HUES48 (cell line): ENCODE measurements around the gene CD2.
"Not testable (repeated sequence)": the region's sequence is repeated elsewhere in the genome, so short reads cannot be mapped to it uniquely, and the experiment has no call there.

Source experiments
- H3K27ac ChIP-seq: one replicate; pipeline ENCODE4 v1.7.0; 2013; ENCODE audit warnings: low read depth, low read length, inconsistent platforms
- H3K27me3 ChIP-seq: 2 replicates; pipeline ENCODE4 v1.6.1; 2013; ENCODE audit warnings: mild to moderate bottlenecking, low read length; ENCODE audit not compliant: control insufficient read depth, insufficient read depth
- H3K36me3 ChIP-seq: 2 replicates; pipeline ENCODE4 v1.6.1; 2013; ENCODE audit warnings: low read length; ENCODE audit not compliant: control insufficient read depth, insufficient read depth
- H3K4me1 ChIP-seq: 2 replicates; pipeline ENCODE4 v1.6.1; 2013; ENCODE audit warnings: mild to moderate bottlenecking, low read length; ENCODE audit not compliant: control insufficient read depth, insufficient read depth
- H3K4me3 ChIP-seq: 2 replicates; pipeline ENCODE4 v1.5.1; 2013; ENCODE audit warnings: mild to moderate bottlenecking, low read depth, low read length
- H3K9ac ChIP-seq: 2 replicates; pipeline ENCODE4 v1.6.1; 2013; ENCODE audit warnings: mild to moderate bottlenecking, low read depth, low read length, moderate library complexity
- H3K9me3 ChIP-seq: 2 replicates; pipeline ENCODE4 v1.6.1; 2013; ENCODE audit warnings: low read length; ENCODE audit not compliant: control insufficient read depth, insufficient read depth

CD2 gene

GRCh38 chr1:116748272-116748671 is 6.0 kb upstream of the CD2 start:
- no peaks in the 10 kb centered on the region for H3K4me1 ChIP-seq
- H3K9ac ChIP-seq = no peak overlapping the region
- H3K36me3 ChIP-seq = no peaks in the 10 kb centered on the region
- no peak overlapping the region for H3K27ac ChIP-seq
- H3K4me3 ChIP-seq = no peak overlapping the region
- no peaks in the 10 kb centered on the region for H3K27me3 ChIP-seq
- peaks cover 31% of the 10 kb centered on the region for H3K9me3 ChIP-seq

DNA sequence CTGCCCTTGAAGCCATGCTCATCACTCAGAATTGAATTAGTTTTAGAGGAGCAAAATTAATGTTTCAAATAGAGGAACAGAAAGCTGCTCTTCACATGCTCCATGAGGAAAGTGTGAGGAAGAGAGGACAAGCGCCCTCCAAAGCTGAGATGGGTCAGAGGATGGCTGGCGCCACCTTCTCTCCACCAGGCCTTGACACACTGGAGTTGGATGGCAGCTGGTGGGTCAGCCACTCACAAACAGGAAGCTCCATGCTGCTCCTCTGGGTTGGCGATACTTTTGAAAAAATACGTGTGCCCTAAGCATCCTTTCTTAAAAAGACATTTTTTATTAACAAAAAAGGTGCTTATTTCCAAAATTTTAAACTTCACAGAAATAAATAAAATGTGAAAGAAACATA is 3.1 kb upstream of the CD2 start:
- H3K4me1 ChIP-seq = no peaks in the 10 kb centered on the region
- H3K36me3 ChIP-seq = no peaks in the 10 kb centered on the region
- no peak overlapping the region for H3K4me3 ChIP-seq
- no peaks in the 10 kb centered on the region for H3K27me3 ChIP-seq
- H3K27ac ChIP-seq = no peak overlapping the region
- no peak overlapping the region for H3K9ac ChIP-seq
- H3K9me3 ChIP-seq = peaks cover 23% of the 10 kb centered on the region

GRCh38 chr1:116751621-116752020 is 2.6 kb upstream of the CD2 start:
- Histone ChIP-seq H3K36me3 (no peaks in the 10 kb centered on the region), H3K4me1 (no peaks in the 10 kb centered on the region), H3K9me3 (peaks cover 19% of the 10 kb centered on the region), H3K9ac (no peak overlapping the region), H3K27ac (no peak overlapping the region), H3K27me3 (no peaks in the 10 kb centered on the region), H3K4me3 (no peak overlapping the region)

DNA sequence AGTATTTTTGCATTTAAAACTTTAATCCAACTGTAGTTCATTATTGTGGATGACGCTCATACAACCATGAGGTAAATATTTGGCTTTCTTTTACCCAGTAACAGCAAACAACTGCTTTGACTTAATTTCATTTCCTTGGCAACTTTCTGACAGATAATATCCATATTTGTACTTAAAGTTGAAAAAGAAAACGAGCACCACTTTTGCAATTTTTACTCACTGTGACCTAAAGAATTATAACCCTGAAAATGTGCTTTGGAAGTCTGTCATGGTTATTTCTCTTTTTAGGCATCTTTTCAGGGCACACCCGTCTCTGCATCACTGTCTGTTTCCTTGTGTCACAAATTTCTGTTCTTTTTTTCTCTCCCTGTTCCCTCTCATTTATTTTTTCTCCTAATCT is 918 bp upstream of the CD2 start:
- H3K4me3 ChIP-seq = no peak overlapping the region
- peaks cover 8% of the 10 kb centered on the region for H3K9me3 ChIP-seq
- no peaks in the 10 kb centered on the region for H3K4me1 ChIP-seq
- H3K27me3 ChIP-seq = no peaks in the 10 kb centered on the region
- H3K36me3 ChIP-seq = no peaks in the 10 kb centered on the region
- no peak overlapping the region for H3K27ac ChIP-seq
- no peak overlapping the region for H3K9ac ChIP-seq

DNA sequence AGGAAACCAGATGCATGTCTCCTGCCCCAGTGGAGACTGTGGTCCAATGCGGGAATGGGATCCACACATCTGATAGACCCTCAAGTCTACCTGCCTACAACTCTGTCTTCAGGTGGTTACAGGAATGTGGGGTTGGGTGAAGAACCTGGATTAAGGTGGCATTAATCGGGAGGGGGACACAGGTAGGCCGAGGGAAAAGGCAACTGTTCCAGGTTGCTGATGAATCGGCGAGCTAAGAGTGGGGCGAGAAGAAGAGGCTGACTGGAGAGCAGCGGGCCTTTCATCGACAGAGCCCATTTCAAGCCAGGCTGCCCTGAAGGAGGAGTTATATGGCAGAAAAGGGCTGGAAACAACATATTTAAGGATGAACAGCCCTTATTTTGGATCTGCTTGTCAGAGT is 836 bp downstream of the CD2 start:
- Histone ChIP-seq H3K36me3 (no peaks in the 10 kb centered on the region), H3K27ac (no peak overlapping the region), H3K4me1 (no peaks in the 10 kb centered on the region), H3K9me3 (no peaks in the 10 kb centered on the region), H3K27me3 (no peaks in the 10 kb centered on the region), H3K9ac (no peak overlapping the region), H3K4me3 (no peak overlapping the region)

DNA sequence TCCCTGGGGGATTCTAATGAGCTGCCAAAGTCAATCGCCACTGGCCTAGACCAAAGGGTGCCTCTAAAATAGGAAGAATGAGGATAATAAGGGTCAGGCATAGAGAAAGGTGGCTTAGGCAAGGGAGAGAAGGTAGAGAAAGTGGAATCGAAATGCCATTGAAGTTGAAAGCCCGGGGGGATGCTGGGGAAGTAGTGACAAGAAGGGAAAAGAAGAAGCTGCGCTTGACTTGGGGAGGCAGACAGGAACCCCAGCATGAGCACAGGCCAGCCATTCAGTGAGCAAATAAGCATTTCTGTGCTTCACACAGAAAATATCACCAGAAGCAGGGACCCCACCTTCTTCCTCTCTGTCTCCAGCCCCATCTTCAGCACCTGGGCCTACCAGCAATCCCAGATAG is 1.5 kb downstream of the CD2 start:
- H3K27me3 ChIP-seq = no peaks in the 10 kb centered on the region
- H3K9ac ChIP-seq = no peak overlapping the region
- no peak overlapping the region for H3K27ac ChIP-seq
- no peak overlapping the region for H3K4me3 ChIP-seq
- no peaks in the 10 kb centered on the region for H3K4me1 ChIP-seq
- no peaks in the 10 kb centered on the region for H3K9me3 ChIP-seq
- H3K36me3 ChIP-seq = no peaks in the 10 kb centered on the region

- not testable (repeated sequence) for H3K4me1 ChIP-seq, H3K36me3 ChIP-seq, H3K27me3 ChIP-seq, H3K9me3 ChIP-seq, H3K9ac ChIP-seq, H3K27ac ChIP-seq, H3K4me3 ChIP-seq
Measured at GRCh38 chr1:116756092-116756491, 1.9 kb downstream of the CD2 start.

GRCh38 chr1:116758456-116758815 is 4.2 kb downstream of the CD2 start:
- H3K27ac ChIP-seq, H3K4me1 ChIP-seq, H3K27me3 ChIP-seq, H3K9me3 ChIP-seq, H3K36me3 ChIP-seq, H3K4me3 ChIP-seq, H3K9ac ChIP-seq: not testable (repeated sequence)

GRCh38 chr1:116759636-116760035 is 5.4 kb downstream of the CD2 start:
- Histone ChIP-seq H3K4me3 (no peak overlapping the region), H3K4me1 (no peaks in the 10 kb centered on the region), H3K9ac (no peak overlapping the region), H3K9me3 (no peaks in the 10 kb centered on the region), H3K27ac (no peak overlapping the region), H3K27me3 (no peaks in the 10 kb centered on the region), H3K36me3 (no peaks in the 10 kb centered on the region)

GRCh38 chr1:116760487-116760886 is 6.3 kb downstream of the CD2 start:
- H3K4me1 ChIP-seq = no peaks in the 10 kb centered on the region
- H3K27ac ChIP-seq = no peak overlapping the region
- H3K9me3 ChIP-seq = no peaks in the 10 kb centered on the region
- H3K36me3 ChIP-seq = no peaks in the 10 kb centered on the region
- H3K27me3 ChIP-seq = no peaks in the 10 kb centered on the region
- H3K9ac ChIP-seq = no peak overlapping the region
- H3K4me3 ChIP-seq = no peak overlapping the region

GRCh38 chr1:116760996-116761665 is 6.9 kb downstream of the CD2 start:
- Histone ChIP-seq H3K4me3 (no peak overlapping the region), H3K27ac (no peak overlapping the region), H3K9me3 (no peaks in the 10 kb centered on the region), H3K27me3 (no peaks in the 10 kb centered on the region), H3K4me1 (no peaks in the 10 kb centered on the region), H3K9ac (no peak overlapping the region), H3K36me3 (no peaks in the 10 kb centered on the region)

DNA sequence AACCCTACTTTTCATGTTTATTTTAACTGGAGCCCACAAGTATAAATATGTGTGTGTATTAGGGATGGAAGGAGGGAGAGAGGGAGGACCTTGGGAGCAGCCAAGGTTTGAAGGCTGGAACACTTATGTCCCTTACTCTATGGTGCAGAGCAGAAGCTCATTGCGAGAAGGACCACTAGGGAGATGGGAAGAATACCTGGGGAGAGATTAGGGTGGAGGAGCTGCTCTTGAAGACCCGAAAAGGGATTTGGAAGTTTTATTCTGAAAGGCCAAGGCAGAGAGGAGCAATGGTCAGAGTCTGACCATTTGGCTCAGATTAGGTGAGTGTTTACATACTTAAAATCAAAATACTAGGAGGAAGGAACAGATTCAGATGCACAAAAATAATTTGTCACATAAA is 8.1 kb downstream of the CD2 start:
- H3K4me3 ChIP-seq = no peak overlapping the region
- no peaks in the 10 kb centered on the region for H3K36me3 ChIP-seq
- no peaks in the 10 kb centered on the region for H3K4me1 ChIP-seq
- H3K9me3 ChIP-seq = no peaks in the 10 kb centered on the region
- H3K9ac ChIP-seq = no peak overlapping the region
- no peaks in the 10 kb centered on the region for H3K27me3 ChIP-seq
- H3K27ac ChIP-seq = no peak overlapping the region
